ENCODE data around the gene PRR30.

DNA sequence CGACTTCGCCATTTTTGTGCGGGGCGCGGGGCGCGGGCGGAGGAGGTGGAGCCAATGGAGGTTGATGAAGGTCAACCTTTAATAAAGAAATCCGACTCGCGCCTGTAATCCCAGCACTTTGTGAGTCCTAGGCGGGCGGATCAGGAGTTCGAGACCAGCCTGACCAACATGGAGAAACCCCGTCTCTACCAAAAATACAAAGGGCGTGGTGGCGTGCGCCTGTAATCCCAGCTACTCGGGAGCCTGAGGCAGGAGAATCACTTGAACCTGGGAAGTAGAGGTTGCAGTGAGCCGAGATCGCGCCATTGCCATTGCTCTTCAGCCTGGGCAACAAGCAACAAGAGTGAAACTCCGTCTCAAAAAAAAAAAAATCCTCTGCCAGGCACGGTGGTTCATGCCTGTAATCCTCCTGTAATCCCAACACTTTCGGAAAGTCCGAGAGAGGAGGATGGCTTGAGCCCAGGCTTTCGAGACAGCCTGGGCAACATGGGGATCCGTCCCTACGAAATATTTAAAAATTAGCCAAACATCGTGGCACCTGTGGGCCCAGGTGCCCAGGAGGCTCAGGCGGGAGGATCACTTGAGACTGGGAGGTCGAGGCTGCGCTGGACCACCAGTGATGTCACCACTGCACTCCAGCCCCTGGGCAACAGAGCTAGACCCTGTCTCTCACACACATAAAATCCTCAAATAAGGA is 4.3 kb downstream of the PRR30 start:
- no peak for TF ChIP-seq POLR2A (IDR thresholded peaks at IDR 0.05; ENCODE audit: low read depth)
- no peak for TF ChIP-seq POLR2AphosphoS5 (IDR thresholded peaks at IDR 0.05)

All from esophagus muscularis mucosa (tissue), 2 donors.